Measurements from ENCODE around the gene ERI3.

DNA sequence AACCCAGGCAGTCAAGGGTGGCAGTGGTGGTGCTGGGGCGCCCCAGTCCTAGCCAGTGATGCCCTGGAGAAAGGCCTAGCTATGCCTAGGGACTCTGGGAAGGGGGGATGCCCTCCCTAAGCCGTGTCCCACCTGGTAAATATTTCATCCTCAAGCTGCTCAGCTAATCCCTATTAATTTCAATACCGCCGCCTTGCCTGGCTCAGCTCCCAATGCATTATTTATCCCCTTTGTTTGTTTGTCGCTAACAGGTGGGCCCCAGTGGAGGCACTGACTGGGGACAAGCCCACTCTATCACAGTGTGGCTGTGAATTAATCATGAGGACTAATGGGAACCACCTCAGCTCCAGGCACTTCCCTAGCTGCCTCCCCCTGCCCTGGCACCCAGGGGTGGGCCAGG is 119.2 kb downstream of the ERI3 start:
- TF ChIP-seq, protein P1, sequence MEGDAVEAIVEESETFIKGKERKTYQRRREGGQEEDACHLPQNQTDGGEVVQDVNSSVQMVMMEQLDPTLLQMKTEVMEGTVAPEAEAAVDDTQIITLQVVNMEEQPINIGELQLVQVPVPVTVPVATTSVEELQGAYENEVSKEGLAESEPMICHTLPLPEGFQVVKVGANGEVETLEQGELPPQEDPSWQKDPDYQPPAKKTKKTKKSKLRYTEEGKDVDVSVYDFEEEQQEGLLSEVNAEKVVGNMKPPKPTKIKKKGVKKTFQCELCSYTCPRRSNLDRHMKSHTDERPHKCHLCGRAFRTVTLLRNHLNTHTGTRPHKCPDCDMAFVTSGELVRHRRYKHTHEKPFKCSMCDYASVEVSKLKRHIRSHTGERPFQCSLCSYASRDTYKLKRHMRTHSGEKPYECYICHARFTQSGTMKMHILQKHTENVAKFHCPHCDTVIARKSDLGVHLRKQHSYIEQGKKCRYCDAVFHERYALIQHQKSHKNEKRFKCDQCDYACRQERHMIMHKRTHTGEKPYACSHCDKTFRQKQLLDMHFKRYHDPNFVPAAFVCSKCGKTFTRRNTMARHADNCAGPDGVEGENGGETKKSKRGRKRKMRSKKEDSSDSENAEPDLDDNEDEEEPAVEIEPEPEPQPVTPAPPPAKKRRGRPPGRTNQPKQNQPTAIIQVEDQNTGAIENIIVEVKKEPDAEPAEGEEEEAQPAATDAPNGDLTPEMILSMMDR (conservative IDR thresholded peaks at IDR 0.05; ENCODE audit: low read length), result no peak
- no peak for TF ChIP-seq EZH2phosphoT487 (IDR thresholded peaks at IDR 0.05; ENCODE audit: borderline replicate concordance)
